GM23338 (cell line): Measurements from ENCODE around the gene RPS15. TPM values are rescaled to one million over a fixed set of nuclear protein-coding genes. Genes with fewer than 3 reads are reported as not detected.
"Not testable (repeated sequence)": the region's sequence is repeated elsewhere in the genome, so short reads cannot be mapped to it uniquely, and the experiment has no call there.

ENCODE experiments used
- ATAC-seq: fragments of 200-7000 bp; cut with Tn5 transposase; 3 replicates; pipeline ENCODE4 v1.9.1; 2020
- DNase-seq: peaks from one replicate; pipeline ENCODE4 v3.0.0-alpha.2; 2015; ENCODE audit warnings: low spot score
- H2AFZ ChIP-seq: fragments of 200-600 bp; sonication (generic); 2 replicates; pipeline ENCODE4 v1.8.0; 2016; ENCODE audit warnings: antibody characterized with exemption, mild to moderate bottlenecking, moderate library complexity
- H3F3A ChIP-seq: fragments of 200-600 bp; sonication (generic); replicated peaks from 2 replicates; pipeline ENCODE4 v1.8.0; 2017; ENCODE audit warnings: antibody characterized with exemption, mixed run types, low read depth
- H3K27ac ChIP-seq: fragments of 200-600 bp; sonication (generic); 2 replicates; pipeline ENCODE4 v1.6.1; 2016; ENCODE audit warnings: low read depth
- H3K27me3 ChIP-seq: fragments of 200-600 bp; sonication (generic); 2 replicates; pipeline ENCODE4 v1.8.0; 2016; ENCODE audit warnings: mild to moderate bottlenecking, mixed run types, moderate library complexity; ENCODE audit not compliant: insufficient read depth
- H3K36me3 ChIP-seq: fragments of 200-600 bp; sonication (generic); 2 replicates; pipeline ENCODE4 v1.8.0; 2016; ENCODE audit warnings: mild to moderate bottlenecking; ENCODE audit not compliant: insufficient read depth
- H3K4me1 ChIP-seq: fragments of 200-600 bp; sonication (generic); 2 replicates; pipeline ENCODE4 v1.8.0; 2016; ENCODE audit warnings: mild to moderate bottlenecking, moderate library complexity; ENCODE audit not compliant: insufficient read depth
- H3K4me2 ChIP-seq: fragments of 200-600 bp; sonication (generic); 2 replicates; pipeline ENCODE4 v1.7.1; 2017; ENCODE audit warnings: mixed run types
- H3K4me3 ChIP-seq: fragments of 200-600 bp; sonication (generic); 2 replicates; pipeline ENCODE4 v1.6.1; 2016; ENCODE audit warnings: mixed run types
- H3K79me2 ChIP-seq: fragments of 200-600 bp; sonication (generic); replicated peaks from 2 replicates; pipeline ENCODE4 v1.8.0; 2017; ENCODE audit warnings: mild to moderate bottlenecking; ENCODE audit not compliant: insufficient read depth
- H3K9me2 ChIP-seq: fragments of 200-600 bp; sonication (generic); 2 replicates; pipeline ENCODE4 v1.8.0; 2017; ENCODE audit not compliant: insufficient read depth
- H4K20me1 ChIP-seq: fragments of 200-600 bp; sonication (generic); replicated peaks from 2 replicates; pipeline ENCODE4 v1.8.0; 2017; ENCODE audit warnings: mild to moderate bottlenecking; ENCODE audit not compliant: insufficient read depth
- H3K27ac Mint-ChIP-seq: 2 replicates; pipeline ENCODE4 v1.8.0; 2020; ENCODE audit warnings: inconsistent platforms, mild to moderate bottlenecking, moderate library complexity, mixed read lengths
- H3K27me3 Mint-ChIP-seq: 3 replicates; pipeline ENCODE4 v1.8.0; 2022; ENCODE audit warnings: low read depth, mild to moderate bottlenecking, moderate library complexity, mixed read lengths, inconsistent platforms; ENCODE audit not compliant: insufficient read depth, poor library complexity
- H3K36me3 Mint-ChIP-seq: 3 replicates; pipeline ENCODE4 v1.8.0; 2021; ENCODE audit warnings: low read depth, mild to moderate bottlenecking, inconsistent platforms, moderate library complexity, mixed read lengths
- H3K4me1 Mint-ChIP-seq: 3 replicates; pipeline ENCODE4 v1.8.0; 2020; ENCODE audit warnings: mild to moderate bottlenecking, inconsistent platforms, mixed read lengths
- H3K4me3 Mint-ChIP-seq: 3 replicates; pipeline ENCODE4 v1.8.0; 2021; ENCODE audit warnings: moderate library complexity, mild to moderate bottlenecking, inconsistent platforms, mixed read lengths
- H3K9me3 Mint-ChIP-seq: 3 replicates; pipeline ENCODE4 v1.8.0; 2020; ENCODE audit warnings: moderate library complexity, mild to moderate bottlenecking, inconsistent platforms, mixed read lengths
- CREB1 ChIP-seq: fragments of 250-450 bp; sonication (Bioruptor Pico); IDR thresholded peaks from 2 replicates; pipeline ENCODE4 v1.5.0; 2020; ENCODE audit warnings: low read depth, mild to moderate bottlenecking, moderate library complexity
- EZH2phosphoT487 ChIP-seq: fragments of 200-600 bp; sonication (generic); IDR thresholded peaks from one replicate; pipeline ENCODE4 v1.8.1; 2018; ENCODE audit warnings: antibody characterized with exemption; ENCODE audit not compliant: unreplicated experiment
- JUNB ChIP-seq: IDR thresholded peaks from one replicate; pipeline ENCODE4 v1.6.1; 2016; ENCODE audit warnings: antibody characterized with exemption; ENCODE audit not compliant: unreplicated experiment
- NANOG ChIP-seq: IDR thresholded peaks from 2 replicates; pipeline ENCODE4 v1.6.1; 2016; ENCODE audit warnings: antibody characterized with exemption, borderline replicate concordance
- POLR2AphosphoS5 ChIP-seq: IDR thresholded peaks from 2 replicates; pipeline ENCODE4 v1.6.1; 2016; ENCODE audit warnings: antibody characterized with exemption, low read depth
- REST ChIP-seq: IDR thresholded peaks from one replicate; pipeline ENCODE4 v1.6.1; 2018; ENCODE audit warnings: antibody characterized with exemption; ENCODE audit not compliant: unreplicated experiment
- STAT1 ChIP-seq: IDR thresholded peaks from one replicate; pipeline ENCODE4 v1.6.1; 2016; ENCODE audit warnings: antibody characterized with exemption; ENCODE audit not compliant: unreplicated experiment
- ZNF114 ChIP-seq: fragments of 250-450 bp; sonication (Bioruptor Pico); IDR thresholded peaks from 2 replicates; pipeline ENCODE4 v1.5.0; 2020; ENCODE audit warnings: mild to moderate bottlenecking, moderate library complexity
- ZNF331 ChIP-seq: fragments of 250-450 bp; sonication (Bioruptor Pico); IDR thresholded peaks from 2 replicates; pipeline ENCODE4 v1.5.0; 2020; ENCODE audit warnings: low read depth, mild to moderate bottlenecking, moderate library complexity
- polyA plus RNA-seq: library from polyadenylated mRNA; unstranded; fragments of >200 nt; fragmentation: Nextera tagmentation; extraction: Ambion mirVana; gene quantifications from 2 replicates; pipeline ENCODE4 v1.2.1, GENCODE V29; 2016
- total RNA-seq: library from RNA; depleted of rRNA; stranded (reverse); fragments of >200 nt; shearing (Covaris generic); gene quantifications from 2 replicates; pipeline ENCODE4 v1.2.3, GENCODE V29; 2014
- TF ChIP-seq, protein P1 (sequence below): IDR thresholded peaks from 2 replicates; pipeline ENCODE4 v1.6.1; 2016; ENCODE audit warnings: antibody characterized with exemption
- TF ChIP-seq, protein P2 (sequence below), 2 experiments: fragments of 200-600 bp in 1 of 2; sonication (generic) in 1 of 2; conservative IDR thresholded peaks; 2 replicates each; pipeline versions ENCODE4 v1.5.1 to v1.6.1; 2016 to 2017; ENCODE audit warnings: antibody characterized with exemption in 2 of 2, low read depth in 2 of 2, mild to moderate bottlenecking in 2 of 2, moderate library complexity in 1 of 2

RPS15 gene
- total and polyA plus RNA-seq, 2 experiments from 2014 or later, result 2,953 to 3,861 TPM

GRCh38 chr19:1439525-1440417, 1.6 kb downstream of the RPS15 start:
- Histone ChIP-seq H3K79me2 (peaks cover 24% of the 10 kb centered on the region), H3K4me1 (peaks cover 16% of the 10 kb centered on the region; the same call in 1 of the 2 replicates), H3K4me2 (peak overlapping the region; percentile 98), H3K4me3 (peak overlapping the region; percentile 97), H3K27ac (peak overlapping the region; percentile 80), H3K36me3 (peaks cover 24% of the 10 kb centered on the region), H4K20me1 (peaks cover 38% of the 10 kb centered on the region), H3F3A (peaks cover 80% of the 10 kb centered on the region)
- TF ChIP-seq POLR2AphosphoS5, result peak; percentile 15; the same call in 1 of the 2 replicates
- H3K27ac Mint-ChIP-seq, result peak overlapping the region; percentile 95
- H3K9me2 ChIP-seq, H2AFZ ChIP-seq, H3K27me3 ChIP-seq, ATAC-seq, H3K9me3 Mint-ChIP-seq, DNase-seq: not testable (repeated sequence)
- peaks cover 55% of the 10 kb centered on the region for H3K36me3 Mint-ChIP-seq
- H3K4me3 Mint-ChIP-seq, result peak overlapping the region; percentile 97
- peaks cover 44% of the 10 kb centered on the region for H3K27me3 Mint-ChIP-seq
- H3K4me1 Mint-ChIP-seq, result peaks cover 20% of the 10 kb centered on the region

DNA sequence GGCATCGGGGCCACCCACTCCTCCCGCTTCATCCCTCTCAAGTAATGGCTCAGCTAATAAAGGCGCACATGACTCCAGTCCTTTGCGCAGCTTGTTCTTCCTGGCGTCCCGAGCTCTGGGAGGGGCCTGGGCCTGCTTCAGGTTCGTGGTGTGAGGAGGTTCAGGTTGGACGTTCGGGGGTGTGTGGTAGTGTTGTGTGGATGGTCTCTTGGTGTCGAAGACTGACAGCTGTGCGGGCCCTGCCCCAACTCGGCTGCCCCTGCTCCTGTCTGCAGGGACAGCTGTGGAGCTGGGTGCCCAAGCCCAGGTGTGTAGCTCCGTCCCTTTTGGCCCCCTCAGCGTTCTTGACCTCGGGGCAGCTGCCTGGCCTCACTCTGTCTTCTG, 2.2 kb downstream of the RPS15 start:
- H3K27ac Mint-ChIP-seq, result peak overlapping the region; percentile 59; the same call in 1 of the 2 replicates
- Histone ChIP-seq H3K36me3 (peaks cover 24% of the 10 kb centered on the region), H3F3A (peaks cover 77% of the 10 kb centered on the region), H2AFZ (no peak overlapping the region), H3K79me2 (peaks cover 24% of the 10 kb centered on the region), H3K4me1 (peaks cover 16% of the 10 kb centered on the region; the same call in 1 of the 2 replicates), H3K4me3 (0 out of 2 replicates have a peak overlapping the region, but pooled peaks have one; percentile 97), H3K27me3 (no peaks in the 10 kb centered on the region), H3K9me2 (no peaks in the 10 kb centered on the region), H4K20me1 (peaks cover 33% of the 10 kb centered on the region), H3K27ac (peak overlapping the region; percentile 72), H3K4me2 (no peak overlapping the region)
- H3K4me1 Mint-ChIP-seq, result peaks cover 20% of the 10 kb centered on the region
- ATAC-seq (no peak), DNase-seq (no peak)
- H3K27me3 Mint-ChIP-seq, result peaks cover 44% of the 10 kb centered on the region
- no peaks in the 10 kb centered on the region; the same call in 2 of the 3 replicates for H3K9me3 Mint-ChIP-seq
- H3K4me3 Mint-ChIP-seq, result peak overlapping the region; percentile 97
- peaks cover 50% of the 10 kb centered on the region for H3K36me3 Mint-ChIP-seq
- TF ChIP-seq, protein P1, sequence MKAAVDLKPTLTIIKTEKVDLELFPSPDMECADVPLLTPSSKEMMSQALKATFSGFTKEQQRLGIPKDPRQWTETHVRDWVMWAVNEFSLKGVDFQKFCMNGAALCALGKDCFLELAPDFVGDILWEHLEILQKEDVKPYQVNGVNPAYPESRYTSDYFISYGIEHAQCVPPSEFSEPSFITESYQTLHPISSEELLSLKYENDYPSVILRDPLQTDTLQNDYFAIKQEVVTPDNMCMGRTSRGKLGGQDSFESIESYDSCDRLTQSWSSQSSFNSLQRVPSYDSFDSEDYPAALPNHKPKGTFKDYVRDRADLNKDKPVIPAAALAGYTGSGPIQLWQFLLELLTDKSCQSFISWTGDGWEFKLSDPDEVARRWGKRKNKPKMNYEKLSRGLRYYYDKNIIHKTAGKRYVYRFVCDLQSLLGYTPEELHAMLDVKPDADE, result no peak
- TF ChIP-seq JUNB, result no peak
- no peak for TF ChIP-seq POLR2AphosphoS5
- no peak for TF ChIP-seq CREB1
- TF ChIP-seq STAT1, result no peak
- no peak for TF ChIP-seq REST
- TF ChIP-seq, protein P2, sequence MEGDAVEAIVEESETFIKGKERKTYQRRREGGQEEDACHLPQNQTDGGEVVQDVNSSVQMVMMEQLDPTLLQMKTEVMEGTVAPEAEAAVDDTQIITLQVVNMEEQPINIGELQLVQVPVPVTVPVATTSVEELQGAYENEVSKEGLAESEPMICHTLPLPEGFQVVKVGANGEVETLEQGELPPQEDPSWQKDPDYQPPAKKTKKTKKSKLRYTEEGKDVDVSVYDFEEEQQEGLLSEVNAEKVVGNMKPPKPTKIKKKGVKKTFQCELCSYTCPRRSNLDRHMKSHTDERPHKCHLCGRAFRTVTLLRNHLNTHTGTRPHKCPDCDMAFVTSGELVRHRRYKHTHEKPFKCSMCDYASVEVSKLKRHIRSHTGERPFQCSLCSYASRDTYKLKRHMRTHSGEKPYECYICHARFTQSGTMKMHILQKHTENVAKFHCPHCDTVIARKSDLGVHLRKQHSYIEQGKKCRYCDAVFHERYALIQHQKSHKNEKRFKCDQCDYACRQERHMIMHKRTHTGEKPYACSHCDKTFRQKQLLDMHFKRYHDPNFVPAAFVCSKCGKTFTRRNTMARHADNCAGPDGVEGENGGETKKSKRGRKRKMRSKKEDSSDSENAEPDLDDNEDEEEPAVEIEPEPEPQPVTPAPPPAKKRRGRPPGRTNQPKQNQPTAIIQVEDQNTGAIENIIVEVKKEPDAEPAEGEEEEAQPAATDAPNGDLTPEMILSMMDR (conservative IDR thresholded peaks at IDR 0.05; ENCODE audit: low read depth in 2 of 2), result no peak
- TF ChIP-seq NANOG, result no peak
- no peak for TF ChIP-seq ZNF331 (CRISPR knock-in tag)
- no peak for TF ChIP-seq EZH2phosphoT487
- no peak for TF ChIP-seq ZNF114 (CRISPR knock-in tag)
